Esophagus squamous epithelium (tissue), 4 donors: ENCODE measurements around the gene GJA10.

Experiments used
- POLR2A ChIP-seq, 4 donors: fragments of 450-650 bp; IDR thresholded peaks; one replicate each; pipeline ENCODE4 v1.6.1; 2017; ENCODE audit warnings: antibody characterized with exemption in 4 of 4, mild to moderate bottlenecking in 4 of 4, moderate library complexity in 3 of 4
- TF ChIP-seq, protein P1 (sequence below), 6 experiments: fragments of 450-650 bp in 4 of 6; fragments of 200-600 bp in 2 of 6; sonication (generic) in 2 of 6; IDR thresholded peaks; one replicate each; pipeline ENCODE4 v1.5.1; 2016 to 2019; ENCODE audit warnings: antibody characterized with exemption in 6 of 6, mild to moderate bottlenecking in 4 of 6, moderate library complexity in 4 of 6

DNA sequence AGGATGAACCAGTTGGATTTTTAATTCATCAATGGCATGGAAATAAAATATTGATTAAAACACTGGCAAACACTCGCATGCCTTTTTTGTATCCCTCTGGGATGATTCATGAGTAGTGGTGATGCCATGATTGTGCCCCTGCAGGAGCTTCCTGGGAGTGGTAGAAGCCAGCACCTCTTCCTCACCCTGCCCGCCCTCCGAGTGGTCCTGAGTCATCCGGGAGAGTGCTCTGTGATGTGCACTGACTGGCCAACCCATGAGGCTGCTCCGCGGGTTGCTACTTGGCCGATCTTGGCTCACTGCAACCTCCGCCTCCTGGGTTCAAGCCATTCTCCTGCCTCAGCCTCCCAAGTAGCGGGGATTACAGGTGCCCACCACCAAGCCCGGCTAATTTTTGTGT, 27.4 kb downstream of the GJA10 start:
- TF ChIP-seq, protein P1, sequence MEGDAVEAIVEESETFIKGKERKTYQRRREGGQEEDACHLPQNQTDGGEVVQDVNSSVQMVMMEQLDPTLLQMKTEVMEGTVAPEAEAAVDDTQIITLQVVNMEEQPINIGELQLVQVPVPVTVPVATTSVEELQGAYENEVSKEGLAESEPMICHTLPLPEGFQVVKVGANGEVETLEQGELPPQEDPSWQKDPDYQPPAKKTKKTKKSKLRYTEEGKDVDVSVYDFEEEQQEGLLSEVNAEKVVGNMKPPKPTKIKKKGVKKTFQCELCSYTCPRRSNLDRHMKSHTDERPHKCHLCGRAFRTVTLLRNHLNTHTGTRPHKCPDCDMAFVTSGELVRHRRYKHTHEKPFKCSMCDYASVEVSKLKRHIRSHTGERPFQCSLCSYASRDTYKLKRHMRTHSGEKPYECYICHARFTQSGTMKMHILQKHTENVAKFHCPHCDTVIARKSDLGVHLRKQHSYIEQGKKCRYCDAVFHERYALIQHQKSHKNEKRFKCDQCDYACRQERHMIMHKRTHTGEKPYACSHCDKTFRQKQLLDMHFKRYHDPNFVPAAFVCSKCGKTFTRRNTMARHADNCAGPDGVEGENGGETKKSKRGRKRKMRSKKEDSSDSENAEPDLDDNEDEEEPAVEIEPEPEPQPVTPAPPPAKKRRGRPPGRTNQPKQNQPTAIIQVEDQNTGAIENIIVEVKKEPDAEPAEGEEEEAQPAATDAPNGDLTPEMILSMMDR (IDR thresholded peaks at IDR 0.05): no peak
- no peak for TF ChIP-seq POLR2A (IDR thresholded peaks at IDR 0.05)
